Calu3 (cell line): Measurements from ENCODE around the gene CST3. TPM values are rescaled to one million over a fixed set of nuclear protein-coding genes. Genes with fewer than 3 reads are reported as not detected.

ENCODE experiments used
- BruUV-seq: library from RNA; stranded (reverse); fragments of 400-500 nt; replicated peaks from 2 replicates; lab custom pipeline; 2021; lab: Mats Ljungman, UMichigan
- CTCF ChIA-PET: fragments of 300-600 bp; sonication (Branson Sonifier 250); formaldehyde crosslinking; loops from one replicate; lab custom pipeline; 2022; ENCODE audit warnings: antibody characterized with exemption; lab: Charles Lee
- DNase-seq: peaks from one replicate; pipeline ENCODE4 v3.0.0; 2022
- H3K27ac Mint-ChIP-seq: one replicate; pipeline ENCODE4 v1.8.0; 2022; ENCODE audit warnings: mixed read lengths; ENCODE audit not compliant: unreplicated experiment
- H3K27me3 Mint-ChIP-seq: one replicate; pipeline ENCODE4 v1.8.0; 2022; ENCODE audit warnings: mixed read lengths; ENCODE audit not compliant: unreplicated experiment
- H3K36me3 Mint-ChIP-seq: one replicate; pipeline ENCODE4 v1.8.0; 2022; ENCODE audit warnings: mild to moderate bottlenecking, moderate library complexity, mixed read lengths; ENCODE audit not compliant: insufficient read depth, unreplicated experiment
- H3K4me1 Mint-ChIP-seq: one replicate; pipeline ENCODE4 v1.8.0; 2022; ENCODE audit warnings: mild to moderate bottlenecking, low read depth, mixed read lengths; ENCODE audit not compliant: unreplicated experiment
- H3K4me3 Mint-ChIP-seq: one replicate; pipeline ENCODE4 v1.8.0; 2022; ENCODE audit warnings: mild to moderate bottlenecking, low read depth, moderate library complexity, mixed read lengths; ENCODE audit not compliant: unreplicated experiment
- H3K9me3 Mint-ChIP-seq: one replicate; pipeline ENCODE4 v1.8.0; 2022; ENCODE audit warnings: low read depth, mixed read lengths; ENCODE audit not compliant: unreplicated experiment
- CTCF ChIP-seq: fragments of 200-600 bp; IDR thresholded peaks from one replicate; pipeline ENCODE4 v1.8.0; 2022; ENCODE audit warnings: antibody characterized with exemption; ENCODE audit not compliant: unreplicated experiment
- intact Hi-C: fragments of 100-400 bp; cut with micrococcal nuclease; formaldehyde crosslinking; loops from one replicate; pipeline ENCODE4 v1.10.0; 2022; ENCODE audit not compliant: unreplicated experiment
- total RNA-seq: library from RNA; stranded (reverse); gene quantifications from 2 replicates; pipeline ENCODE4 v1.2.3, GENCODE V29; 2022

The CST3 gene
- total RNA-seq, 1 experiment from 2014 or later, result 95.7 TPM

DNA sequence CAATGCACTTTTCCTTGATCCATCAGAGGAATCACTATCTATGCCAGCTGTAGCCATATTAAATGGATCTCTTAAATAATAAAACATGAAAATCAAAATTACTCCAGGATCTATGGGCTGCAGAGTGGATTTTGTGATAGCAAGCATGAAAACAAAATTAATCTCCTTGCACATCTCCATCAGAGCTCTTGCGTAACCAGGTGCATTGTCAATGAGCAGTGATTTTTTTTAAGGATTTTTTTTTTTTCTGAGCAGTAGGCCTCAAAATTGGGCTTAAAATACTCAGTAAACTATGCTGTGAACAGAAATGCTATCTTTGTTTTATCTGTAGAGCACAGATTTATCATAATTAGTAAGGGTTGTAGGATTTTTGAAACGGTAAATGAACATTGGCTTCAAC, 11.5 kb upstream of the CST3 start:
- Mint-ChIP-seq H3K36me3 (no peaks in the 10 kb centered on the region), H3K4me3 (no peak overlapping the region), H3K27me3 (no peaks in the 10 kb centered on the region), H3K4me1 (no peaks in the 10 kb centered on the region), H3K9me3 (no peaks in the 10 kb centered on the region), H3K27ac (no peak overlapping the region)
- DNase-seq, result no peak
- intact Hi-C loops, result no loop called here
- CTCF ChIA-PET, result no interaction called here
- BruUV-seq, result no TSS peak
- TF ChIP-seq CTCF, result no peak

- no peak for TF ChIP-seq CTCF
- Mint-ChIP-seq H3K27ac (no peak overlapping the region), H3K36me3 (no peaks in the 10 kb centered on the region), H3K27me3 (no peaks in the 10 kb centered on the region), H3K4me3 (no peak overlapping the region), H3K9me3 (no peaks in the 10 kb centered on the region), H3K4me1 (no peaks in the 10 kb centered on the region)
- intact Hi-C loops, result no loop called here
- no TSS peak for BruUV-seq
- CTCF ChIA-PET, result no interaction called here
- no peak for DNase-seq
These were observed 9.6 kb upstream of the CST3 start for GRCh38 chr20:23647346-23647745.

GRCh38 chr20:23646106-23646873, 8.5 kb upstream of the CST3 start:
- H3K36me3 Mint-ChIP-seq, result no peaks in the 10 kb centered on the region
- no peak for DNase-seq

GRCh38 chr20:23645575-23645974, 7.8 kb upstream of the CST3 start:
- Mint-ChIP-seq H3K27ac (no peak overlapping the region), H3K4me3 (no peak overlapping the region), H3K27me3 (no peaks in the 10 kb centered on the region), H3K4me1 (no peaks in the 10 kb centered on the region), H3K9me3 (no peaks in the 10 kb centered on the region), H3K36me3 (no peaks in the 10 kb centered on the region)
- no peak for DNase-seq
- intact Hi-C loops, result no loop called here
- CTCF ChIA-PET, result no interaction called here
- TF ChIP-seq CTCF, result no peak
- BruUV-seq, result no TSS peak

More at GRCh38 chr20:23646106-23646873, 8.5 kb upstream of the CST3 start:
- H3K27me3 Mint-ChIP-seq, result no peaks in the 10 kb centered on the region
- no peak overlapping the region for H3K4me3 Mint-ChIP-seq
- intact Hi-C loops, result no loop called here
- CTCF ChIA-PET, result no interaction called here
- no peaks in the 10 kb centered on the region for H3K9me3 Mint-ChIP-seq
- H3K4me1 Mint-ChIP-seq, result no peaks in the 10 kb centered on the region
- no TSS peak for BruUV-seq
- TF ChIP-seq CTCF, result no peak
- H3K27ac Mint-ChIP-seq, result no peak overlapping the region
